HG03066 (cell line): ENCODE data around the gene TSHZ3.

Source experiments
- ATAC-seq: cut with Tn5 transposase; IDR thresholded peaks from one replicate; pipeline ENCODE4 v1.9.1; 2021; ENCODE audit warnings: low read depth; ENCODE audit not compliant: unreplicated experiment

Gene TSHZ3

DNA sequence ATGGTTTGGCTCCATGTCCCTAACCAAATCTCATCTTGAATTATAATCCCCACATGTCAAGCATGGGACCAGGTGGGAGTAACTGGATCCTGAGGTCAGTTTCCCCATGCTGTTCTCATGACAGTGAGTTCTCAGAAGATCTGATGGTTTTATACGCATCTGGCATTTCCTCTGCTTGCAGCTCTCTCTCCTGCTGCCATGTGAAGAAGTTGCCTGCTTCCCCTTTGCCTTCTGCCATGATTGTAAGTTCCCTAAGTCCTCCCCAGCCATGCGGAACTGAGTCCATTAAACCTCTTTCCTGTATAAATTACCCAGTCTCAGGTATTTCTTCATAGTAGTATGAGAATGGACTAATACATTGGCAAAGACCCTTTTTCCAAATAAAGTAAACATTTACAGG is 96.8 kb downstream of the TSHZ3 start:
- no peak for ATAC-seq

- ATAC-seq, result no peak
Measured at GRCh38 chr19:31249217-31249616, 100.0 kb downstream of the TSHZ3 start.

GRCh38 chr19:31235806-31236205 is 113.4 kb downstream of the TSHZ3 start:
- ATAC-seq, result no peak

GRCh38 chr19:31233295-31233800 is 115.9 kb downstream of the TSHZ3 start:
- ATAC-seq, result no peak

DNA sequence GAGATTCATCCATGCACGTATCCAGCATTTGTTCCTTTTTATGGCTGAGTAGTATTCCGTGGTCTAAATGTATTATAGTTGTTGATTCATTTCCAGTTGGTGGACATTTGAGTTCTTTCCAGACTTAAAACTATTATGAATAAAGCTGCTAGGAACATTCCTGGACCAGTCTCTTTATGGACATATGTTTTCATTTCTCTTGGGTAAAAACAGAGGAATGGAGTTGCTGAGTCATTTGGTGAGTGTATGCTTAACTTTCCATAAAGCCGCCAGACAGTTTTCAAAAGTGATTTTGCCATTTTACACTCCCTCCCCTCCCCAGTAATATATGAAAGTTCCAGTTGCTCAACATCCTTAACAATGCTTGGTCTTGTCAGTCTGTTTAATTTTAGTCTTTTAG is 116.4 kb downstream of the TSHZ3 start:
- no peak for ATAC-seq

- ATAC-seq, result no peak
Measured at GRCh38 chr19:31232180-31232579, 117.1 kb downstream of the TSHZ3 start.

DNA sequence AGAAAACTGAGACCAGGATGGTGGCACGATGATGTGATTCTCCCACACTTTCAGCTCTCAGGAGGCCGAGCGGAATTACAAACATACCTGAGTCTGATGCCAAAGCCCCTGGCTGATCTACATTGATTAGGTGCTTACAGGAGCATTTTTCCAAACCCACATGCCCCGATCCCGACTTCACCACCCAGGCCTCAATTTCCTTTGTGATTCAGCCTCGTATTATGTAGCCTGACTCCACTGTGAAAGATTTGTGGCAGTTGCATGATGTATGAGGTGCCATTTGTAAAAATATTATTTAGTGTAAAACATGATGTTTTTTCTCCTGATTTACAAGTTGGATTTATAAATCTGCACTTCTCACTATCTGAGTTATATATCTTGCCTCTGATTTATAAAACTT is 118.0 kb downstream of the TSHZ3 start:
- no peak for ATAC-seq

- no peak for ATAC-seq
Measured at GRCh38 chr19:31226151-31226935, 122.9 kb downstream of the TSHZ3 start.
